ENCODE results near the gene MSRB3. TPM values are rescaled to one million over a fixed set of nuclear protein-coding genes. Genes with fewer than 3 reads are reported as not detected.

Gene MSRB3
- total and polyA plus RNA-seq, 10 of the 15 experiments (the other 5 are each of a cell fraction or from before 2014, with no cell fraction given): 0.07 to 2.7 (median 1.3) TPM

- H3K9ac ChIP-seq (ENCODE audit: control insufficient read depth, insufficient read depth, low read length): no peak overlapping the region
- H3K4me3 ChIP-seq: no peak overlapping the region
- 0% methylated on average over 2 of the region's 2 CpGs for WGBS (ENCODE audit: insufficient coverage, insufficient replicate concordance, low lambda C conversion rate, missing lambda C conversion rate)
- H3K36me3 ChIP-seq (ENCODE audit: control insufficient read depth in 2 of 2, insufficient read depth in 2 of 2, low read length in 1 of 2): no peaks in the 10 kb centered on the region
- RAD21 ChIA-PET (ENCODE audit: unreplicated experiment): no interaction called here
- in situ Hi-C loops (cut with MboI): no loop called here
- ATAC-seq: peak; percentile 59
- H3K27ac ChIP-seq (ENCODE audit: control insufficient read depth, insufficient read depth): no peak overlapping the region
- H3K4me2 ChIP-seq (ENCODE audit: control insufficient read depth, insufficient read depth): no peak overlapping the region
- SMC1A ChIA-PET (ENCODE audit: uncharacterized antibody, unreplicated experiment): no interaction called here
- H2AFZ ChIP-seq (ENCODE audit: control insufficient read depth, low read depth, low read length): no peak overlapping the region
- POLR2A ChIA-PET: no interaction called here
- no peak for TF ChIP-seq RAD21 (IDR thresholded peaks at IDR 0.05; ENCODE audit: insufficient read depth, low read depth, low read length)
- no peak for TF ChIP-seq SUPT20H (IDR thresholded peaks at IDR 0.05; ENCODE audit: borderline replicate concordance, control insufficient read depth, low read depth, low read length)
- DNase-seq (ENCODE audit: low read depth, low spot score): no peak
- H3K27me3 ChIP-seq (replicated peaks in 1 of 2; ENCODE audit: control insufficient read depth in 2 of 2, insufficient read depth in 2 of 2, low read length in 1 of 2): no peaks in the 10 kb centered on the region
- H3K79me2 ChIP-seq (ENCODE audit: control insufficient read depth, insufficient read depth, low read length): no peaks in the 10 kb centered on the region
- H3K9me3 ChIP-seq (replicated peaks; ENCODE audit: control insufficient read depth, insufficient read depth, low read length): no peaks in the 10 kb centered on the region
- BruUV-seq (replicated peaks): no TSS peak
- H3K4me1 ChIP-seq (ENCODE audit: control insufficient read depth, insufficient read depth, low read length): no peaks in the 10 kb centered on the region
- no peaks in the 10 kb centered on the region for H4K20me1 ChIP-seq (ENCODE audit: control insufficient read depth, insufficient read depth)
- no peak for FAIRE-seq
- CTCF ChIA-PET: no interaction called here
- intact Hi-C loops (cut with micrococcal nuclease; ENCODE audit: unreplicated experiment): no loop called here
These were observed 216.8 kb downstream of the MSRB3 start for GRCh38 chr12:65495233-65495632.

GRCh38 chr12:65496617-65497016 lies 218.1 kb downstream of the MSRB3 start:
- no peak overlapping the region for H3K27ac ChIP-seq (ENCODE audit: control insufficient read depth, insufficient read depth)
- no peaks in the 10 kb centered on the region for H3K79me2 ChIP-seq (ENCODE audit: control insufficient read depth, insufficient read depth, low read length)
- 4% methylated on average over 2 of the region's 2 CpGs for WGBS (ENCODE audit: insufficient coverage, insufficient replicate concordance, low lambda C conversion rate, missing lambda C conversion rate)
- H3K36me3 ChIP-seq (ENCODE audit: control insufficient read depth in 2 of 2, insufficient read depth in 2 of 2, low read length in 1 of 2): no peaks in the 10 kb centered on the region
- no peaks in the 10 kb centered on the region for H3K4me1 ChIP-seq (ENCODE audit: control insufficient read depth, insufficient read depth, low read length)
- H2AFZ ChIP-seq (ENCODE audit: control insufficient read depth, low read depth, low read length): no peak overlapping the region
- H4K20me1 ChIP-seq (ENCODE audit: control insufficient read depth, insufficient read depth): no peaks in the 10 kb centered on the region
- ChIA-PET POLR2A (no interaction called here), CTCF (no interaction called here), SMC1A (ENCODE audit: uncharacterized antibody, unreplicated experiment) (interaction anchor here (0.6 kb wide), 1 partner anchor 815 kb away, joined by 3 read pairs; no protein-coding TSS in a partner anchor), RAD21 (ENCODE audit: unreplicated experiment) (no interaction called here)
- no peaks in the 10 kb centered on the region for H3K9me3 ChIP-seq (replicated peaks; ENCODE audit: control insufficient read depth, insufficient read depth, low read length)
- no peak overlapping the region for H3K9ac ChIP-seq (ENCODE audit: control insufficient read depth, insufficient read depth, low read length)
- H3K27me3 ChIP-seq (replicated peaks in 1 of 2; ENCODE audit: control insufficient read depth in 2 of 2, insufficient read depth in 2 of 2, low read length in 1 of 2): no peaks in the 10 kb centered on the region; a peak in 1 of 4 replicates
- no peak overlapping the region for H3K4me2 ChIP-seq (ENCODE audit: control insufficient read depth, insufficient read depth)
- no peak for ATAC-seq
- in situ Hi-C loops (cut with MboI) (no loop called here), intact Hi-C loops (cut with micrococcal nuclease; ENCODE audit: unreplicated experiment) (no loop called here)
- DNase-seq (ENCODE audit: low read depth, low spot score): no peak
- H3K4me3 ChIP-seq: no peak overlapping the region
- no TSS peak for BruUV-seq (replicated peaks)
- no peak for FAIRE-seq
- TF ChIP-seq SUPT20H (IDR thresholded peaks at IDR 0.05; ENCODE audit: borderline replicate concordance, control insufficient read depth, low read depth, low read length) (no peak), POLR2AphosphoS5 (IDR thresholded peaks at IDR 0.05; ENCODE audit: low read length) (no peak), SP1 (IDR thresholded peaks at IDR 0.05; ENCODE audit: low read depth, low read length) (no peak), MYC (IDR thresholded peaks at IDR 0.05; ENCODE audit: insufficient read depth, insufficient read length, insufficient replicate concordance, low read length, severe bottlenecking) (no peak), FOXK2 (IDR thresholded peaks at IDR 0.05) (no peak), ETV6 (conservative IDR thresholded peaks at IDR 0.05 in 1 of 2, IDR thresholded peaks at IDR 0.05 in 1 of 2; ENCODE audit: borderline replicate concordance in 1 of 2, low read depth in 1 of 2) (no peak), CBFB (IDR thresholded peaks at IDR 0.05; ENCODE audit: low read depth) (no peak), CHD4 (IDR thresholded peaks at IDR 0.05) (no peak), BHLHE40 (IDR thresholded peaks at IDR 0.05; ENCODE audit: borderline replicate concordance in 1 of 2, low read depth in 2 of 2, low read length in 1 of 2) (no peak), SMARCA5 (IDR thresholded peaks at IDR 0.05) (no peak), ZNF384 (IDR thresholded peaks at IDR 0.05; ENCODE audit: borderline replicate concordance, low read depth, low read length) (no peak)
- TF ChIP-seq, protein P1, sequence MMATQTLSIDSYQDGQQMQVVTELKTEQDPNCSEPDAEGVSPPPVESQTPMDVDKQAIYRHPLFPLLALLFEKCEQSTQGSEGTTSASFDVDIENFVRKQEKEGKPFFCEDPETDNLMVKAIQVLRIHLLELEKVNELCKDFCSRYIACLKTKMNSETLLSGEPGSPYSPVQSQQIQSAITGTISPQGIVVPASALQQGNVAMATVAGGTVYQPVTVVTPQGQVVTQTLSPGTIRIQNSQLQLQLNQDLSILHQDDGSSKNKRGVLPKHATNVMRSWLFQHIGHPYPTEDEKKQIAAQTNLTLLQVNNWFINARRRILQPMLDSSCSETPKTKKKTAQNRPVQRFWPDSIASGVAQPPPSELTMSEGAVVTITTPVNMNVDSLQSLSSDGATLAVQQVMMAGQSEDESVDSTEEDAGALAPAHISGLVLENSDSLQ (IDR thresholded peaks at IDR 0.05): no peak
- TF ChIP-seq, protein P2, sequence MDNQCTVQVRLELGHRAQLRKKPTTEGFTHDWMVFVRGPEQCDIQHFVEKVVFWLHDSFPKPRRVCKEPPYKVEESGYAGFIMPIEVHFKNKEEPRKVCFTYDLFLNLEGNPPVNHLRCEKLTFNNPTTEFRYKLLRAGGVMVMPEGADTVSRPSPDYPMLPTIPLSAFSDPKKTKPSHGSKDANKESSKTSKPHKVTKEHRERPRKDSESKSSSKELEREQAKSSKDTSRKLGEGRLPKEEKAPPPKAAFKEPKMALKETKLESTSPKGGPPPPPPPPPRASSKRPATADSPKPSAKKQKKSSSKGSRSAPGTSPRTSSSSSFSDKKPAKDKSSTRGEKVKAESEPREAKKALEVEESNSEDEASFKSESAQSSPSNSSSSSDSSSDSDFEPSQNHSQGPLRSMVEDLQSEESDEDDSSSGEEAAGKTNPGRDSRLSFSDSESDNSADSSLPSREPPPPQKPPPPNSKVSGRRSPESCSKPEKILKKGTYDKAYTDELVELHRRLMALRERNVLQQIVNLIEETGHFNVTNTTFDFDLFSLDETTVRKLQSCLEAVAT (IDR thresholded peaks at IDR 0.05): no peak

Measured in GM12878 (cell line).